Natural killer cell (primary cell): Measurements from ENCODE around the gene ADCK1. TPM values are rescaled to one million over a fixed set of nuclear protein-coding genes. Genes with fewer than 3 reads are reported as not detected.

ENCODE experiments used
- ATAC-seq, 3 donors: fragments of 150-1000 bp in 2 of 3; fragments of 200-7000 bp in 1 of 3; cut with Tn5 transposase; 1 replicate in 1 of 3; 2 replicates in 2 of 3; pipeline ENCODE4 v1.10.0; 2021; ENCODE audit warnings: mild to moderate bottlenecking in 2 of 3, moderate library complexity in 2 of 3
- DNase-seq, 2 donors: peaks; one replicate each; pipeline versions ENCODE4 v3.0.0 to v3.0.0-alpha.2; 2013 to 2021; ENCODE audit warnings: mixed read lengths in 1 of 2
- H3K27ac ChIP-seq: one replicate; pipeline ENCODE4 v1.5.1; 2013; ENCODE audit warnings: mild to moderate bottlenecking, low read length
- H3K27me3 ChIP-seq: one replicate; pipeline ENCODE4 v1.6.1; 2013; ENCODE audit warnings: low read length; ENCODE audit not compliant: control insufficient read depth, insufficient read depth
- H3K36me3 ChIP-seq: one replicate; pipeline ENCODE4 v1.6.1; 2013; ENCODE audit warnings: low read length; ENCODE audit not compliant: control insufficient read depth, insufficient read depth
- H3K4me1 ChIP-seq: one replicate; pipeline ENCODE4 v1.6.1; 2013; ENCODE audit warnings: low read length; ENCODE audit not compliant: control insufficient read depth, insufficient read depth
- H3K4me3 ChIP-seq: one replicate; pipeline ENCODE4 v1.5.1; 2013; ENCODE audit warnings: low read length
- H3K9me3 ChIP-seq: one replicate; pipeline ENCODE4 v1.6.1; 2013; ENCODE audit warnings: low read length; ENCODE audit not compliant: control insufficient read depth, insufficient read depth
- H3K27ac Mint-ChIP-seq, 2 donors: one replicate each; pipeline ENCODE4 v1.8.0; 2022; ENCODE audit warnings: mild to moderate bottlenecking in 2 of 2, mixed read lengths in 2 of 2, moderate library complexity in 1 of 2
- H3K27me3 Mint-ChIP-seq, 2 donors: one replicate each; pipeline ENCODE4 v1.8.0; 2022; ENCODE audit warnings: low read depth in 2 of 2, mixed read lengths in 2 of 2
- H3K36me3 Mint-ChIP-seq: one replicate; pipeline ENCODE4 v1.8.0; 2022; ENCODE audit warnings: mixed read lengths
- H3K4me1 Mint-ChIP-seq, 2 donors: one replicate each; pipeline ENCODE4 v1.8.0; 2022; ENCODE audit warnings: mixed read lengths in 2 of 2
- H3K4me3 Mint-ChIP-seq: one replicate; pipeline ENCODE4 v1.8.0; 2022; ENCODE audit warnings: mild to moderate bottlenecking, moderate library complexity, mixed read lengths
- H3K9me3 Mint-ChIP-seq, 2 donors: one replicate each; pipeline ENCODE4 v1.8.0; 2022; ENCODE audit warnings: mixed read lengths in 2 of 2
- CTCF ChIP-seq: fragments of 200-600 bp; IDR thresholded peaks from one replicate; pipeline ENCODE4 v1.8.0; 2022; ENCODE audit warnings: antibody characterized with exemption
- WGBS: methylation state at CpG from one replicate; pipeline ENCODE4 v1.1.7; 2013; ENCODE audit warnings: missing lambda C conversion rate; ENCODE audit not compliant: insufficient coverage; 5-methylcytosine and 5-hydroxymethylcytosine counted together
- intact Hi-C: fragments of 100-400 bp; cut with micrococcal nuclease; formaldehyde crosslinking; loops from one replicate; pipeline ENCODE4 v1.14.2; 2022
- total RNA-seq, 4 donors: library from RNA; stranded (reverse); fragments of 120-200 nt in 1 of 4; gene quantifications; one replicate each; pipeline versions ENCODE4 v1.2.3 to v1.2.4, GENCODE V29; 2013 to 2022

The ADCK1 gene
- total RNA-seq, 3 donors from 2014 or later (not counting 1 experiment from before 2014, with no cell fraction given): 8.0 to 9.2 (median 8.5) TPM

- no peaks in the 10 kb centered on the region for H3K36me3 ChIP-seq
- ATAC-seq (no peak), DNase-seq (no peak)
- TF ChIP-seq CTCF: no peak
- Mint-ChIP-seq H3K4me3 (no peak overlapping the region), H3K27me3 (peaks cover 26 to 34% of the 10 kb centered on the region in 2 donors), H3K4me1 (peaks cover 6% of the 10 kb centered on the region in 2 donors), H3K36me3 (no peaks in the 10 kb centered on the region), H3K9me3 (no peaks in the 10 kb centered on the region), H3K27ac (no peak overlapping the region)
- H3K27ac ChIP-seq: no peak overlapping the region
- H3K27me3 ChIP-seq: no peaks in the 10 kb centered on the region
- WGBS: 82% methylated on average over 1 of the region's 2 CpGs
- intact Hi-C loops: no loop called here
- H3K9me3 ChIP-seq: no peaks in the 10 kb centered on the region
- no peaks in the 10 kb centered on the region for H3K4me1 ChIP-seq
- no peak overlapping the region for H3K4me3 ChIP-seq
These were observed 176.7 kb downstream of the ADCK1 start for GRCh38 chr14:77976591-77976990.

DNA sequence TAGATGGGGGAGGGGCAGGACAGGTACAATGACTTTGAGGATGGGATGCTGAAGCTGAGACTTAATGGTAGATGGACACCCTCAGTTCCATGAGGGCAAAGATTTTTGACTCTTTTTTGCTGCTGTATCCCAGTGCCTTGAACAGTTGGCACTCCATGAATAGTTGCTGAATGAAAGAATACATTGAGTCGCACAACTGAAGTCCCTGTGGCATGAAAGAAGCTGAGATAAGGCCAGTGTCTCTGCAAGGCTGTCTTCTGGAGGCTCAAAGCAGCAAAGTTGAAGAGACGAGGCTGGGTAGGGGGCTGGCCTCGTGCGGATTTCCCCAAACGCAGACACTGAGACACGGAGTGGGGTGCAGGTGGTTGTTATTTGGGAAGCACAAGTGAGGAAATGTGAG, 179.3 kb downstream of the ADCK1 start:
- Histone ChIP-seq H3K4me3 (no peak overlapping the region), H3K27ac (no peak overlapping the region), H3K27me3 (no peaks in the 10 kb centered on the region), H3K4me1 (no peaks in the 10 kb centered on the region), H3K9me3 (no peaks in the 10 kb centered on the region), H3K36me3 (no peaks in the 10 kb centered on the region)
- no peak for TF ChIP-seq CTCF
- intact Hi-C loops: no loop called here
- 85% methylated on average over 6 of the region's 6 CpGs for WGBS
- Mint-ChIP-seq H3K9me3 (no peaks in the 10 kb centered on the region), H3K36me3 (no peaks in the 10 kb centered on the region), H3K27ac (no peak overlapping the region), H3K4me1 (peaks cover 6% of the 10 kb centered on the region in 2 donors), H3K4me3 (no peak overlapping the region), H3K27me3 (peaks cover 26 to 27% of the 10 kb centered on the region in 2 donors)
- DNase-seq (no peak), ATAC-seq (no peak)

- Histone ChIP-seq H3K4me1 (no peaks in the 10 kb centered on the region), H3K9me3 (no peaks in the 10 kb centered on the region), H3K27ac (no peak overlapping the region), H3K36me3 (no peaks in the 10 kb centered on the region), H3K27me3 (no peaks in the 10 kb centered on the region), H3K4me3 (no peak overlapping the region)
- ATAC-seq (no peak), DNase-seq (no peak)
- Mint-ChIP-seq H3K4me1 (peaks cover 6% of the 10 kb centered on the region in 2 donors), H3K9me3 (no peaks in the 10 kb centered on the region), H3K4me3 (peak overlapping the region; percentile 4), H3K27me3 (peaks cover 28 to 33% of the 10 kb centered on the region in 2 donors), H3K36me3 (no peaks in the 10 kb centered on the region), H3K27ac (no peak overlapping the region)
- intact Hi-C loops: no loop called here
- WGBS: 43% methylated on average over 13 of the region's 14 CpGs
- TF ChIP-seq CTCF: no peak
These were observed 179.9 kb downstream of the ADCK1 start for GRCh38 chr14:77979666-77980351.
